GM20431 (cell line): ENCODE results near the gene ERV3-1.
"Not testable (repeated sequence)": the region's sequence is repeated elsewhere in the genome, so short reads cannot be mapped to it uniquely, and the experiment has no call there.

ENCODE experiments used
- in situ Hi-C: fragments of 300-500 bp; cut with MseI, MboI; formaldehyde crosslinking; loops from one replicate; pipeline ENCODE4 v1.15.0; 2020; ENCODE audit warnings: low sequenced_read_pairs; ENCODE audit not compliant: unreplicated experiment

Gene ERV3-1

GRCh38 chr7:65006094-65006992, at the start of gene ERV3-1:
TSS of gene ERV3-1 (minus strand) at chr7:65006687. CDS start at chr7:64993026, 13,661 bp downstream.
- in situ Hi-C loops = no loop called here

GRCh38 chr7:65055786-65056185, 49.3 kb upstream of the ERV3-1 start:
- in situ Hi-C loops = not testable (repeated sequence)

DNA sequence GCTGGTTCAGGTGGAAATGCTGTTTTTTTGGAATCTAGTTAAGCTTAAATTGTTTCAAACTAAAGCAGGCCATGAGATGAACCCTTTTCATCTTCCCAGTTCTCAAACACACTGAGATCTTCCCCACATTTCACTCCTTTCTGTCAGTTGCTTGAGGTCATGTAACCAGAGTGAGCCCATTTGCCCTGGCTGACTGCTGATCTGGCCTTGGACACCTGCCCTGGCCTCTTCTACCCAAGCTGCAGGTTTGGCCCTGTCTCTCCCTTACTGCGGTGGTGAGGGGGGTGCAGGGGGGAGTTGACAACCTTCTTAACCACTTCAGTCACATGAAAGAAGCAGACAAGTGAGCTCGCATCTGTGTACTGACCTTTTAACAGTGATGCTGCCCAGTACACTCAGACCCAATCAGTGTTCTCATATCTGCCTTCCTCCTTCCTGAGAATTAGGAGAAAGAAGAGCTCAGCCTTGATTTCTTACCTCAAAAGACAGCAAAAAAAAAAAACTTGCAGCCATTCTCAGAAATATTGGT, 48.0 kb upstream of the ERV3-1 start:
- in situ Hi-C loops = not testable (repeated sequence)

- in situ Hi-C loops = not testable (repeated sequence)
Measured at GRCh38 chr7:65051654-65052053, 45.2 kb upstream of the ERV3-1 start.

DNA sequence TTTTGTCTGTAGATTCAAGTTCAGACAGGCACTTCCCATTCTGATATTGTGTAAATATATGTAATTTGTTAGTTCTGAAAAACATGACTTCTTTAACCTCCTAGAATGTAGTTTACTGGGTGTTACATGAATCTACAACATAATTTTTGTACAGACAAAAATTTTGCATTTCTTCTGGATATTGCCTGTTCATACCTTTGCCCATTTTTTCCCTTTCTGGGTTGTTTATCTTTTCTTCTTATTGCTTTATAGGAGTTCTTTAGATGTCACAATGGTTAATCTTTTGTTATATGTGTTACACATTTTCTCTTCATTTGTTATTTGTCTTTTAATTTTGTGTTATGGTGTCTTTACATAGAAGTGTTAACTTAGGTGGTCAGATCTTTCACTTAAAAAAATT, 44.7 kb upstream of the ERV3-1 start:
- in situ Hi-C loops = not testable (repeated sequence)

DNA sequence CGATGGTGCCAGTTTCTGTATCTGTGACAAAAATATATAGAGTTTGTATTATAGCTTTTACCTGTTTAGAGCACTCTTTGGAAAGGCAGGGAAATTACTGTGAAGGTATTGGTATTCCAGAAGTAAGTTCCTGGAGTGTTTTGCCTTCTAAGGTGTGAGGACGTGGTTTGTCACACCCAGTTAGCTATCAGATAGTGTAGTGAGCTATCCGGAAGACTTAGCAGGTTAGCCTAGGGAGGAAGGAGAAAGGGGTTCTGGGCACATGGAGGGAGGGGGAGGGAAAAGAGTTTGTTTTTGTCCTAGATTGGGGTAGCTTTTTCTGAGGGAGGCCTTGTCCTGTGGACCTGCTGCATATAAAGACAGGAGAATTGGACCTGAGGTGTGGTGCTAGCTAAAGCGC, 39.8 kb upstream of the ERV3-1 start:
- in situ Hi-C loops = not testable (repeated sequence)

- in situ Hi-C loops = not testable (repeated sequence)
Measured at GRCh38 chr7:65045589-65045988, 39.1 kb upstream of the ERV3-1 start.

GRCh38 chr7:65038767-65039166, 32.3 kb upstream of the ERV3-1 start:
- in situ Hi-C loops = not testable (repeated sequence)

- in situ Hi-C loops = no loop called here
Measured at GRCh38 chr7:65037740-65038688, 31.5 kb upstream of the ERV3-1 start.

- in situ Hi-C loops = not testable (repeated sequence)
Measured at GRCh38 chr7:65036526-65036925, 30.0 kb upstream of the ERV3-1 start.

DNA sequence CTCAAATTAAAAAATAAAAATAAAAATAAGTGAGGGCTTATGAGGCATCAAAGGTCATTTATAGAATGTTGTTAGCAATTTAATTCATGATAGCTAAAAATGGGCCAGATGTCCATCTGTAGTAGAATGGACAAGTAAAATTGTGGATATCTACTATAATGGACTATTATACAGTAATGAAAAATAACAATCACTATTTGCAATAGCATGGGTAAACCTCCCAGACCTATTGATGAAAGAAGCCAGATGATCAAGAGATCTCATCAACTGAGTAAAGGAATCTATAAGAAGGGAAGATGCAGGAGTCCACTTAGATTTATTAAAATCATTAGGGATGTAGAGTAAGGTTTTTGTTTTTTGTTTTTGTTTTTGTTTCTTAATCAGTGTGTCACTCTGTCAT, 29.0 kb upstream of the ERV3-1 start:
- in situ Hi-C loops = not testable (repeated sequence)

GRCh38 chr7:65034120-65034782, 27.8 kb upstream of the ERV3-1 start:
- in situ Hi-C loops = not testable (repeated sequence)

DNA sequence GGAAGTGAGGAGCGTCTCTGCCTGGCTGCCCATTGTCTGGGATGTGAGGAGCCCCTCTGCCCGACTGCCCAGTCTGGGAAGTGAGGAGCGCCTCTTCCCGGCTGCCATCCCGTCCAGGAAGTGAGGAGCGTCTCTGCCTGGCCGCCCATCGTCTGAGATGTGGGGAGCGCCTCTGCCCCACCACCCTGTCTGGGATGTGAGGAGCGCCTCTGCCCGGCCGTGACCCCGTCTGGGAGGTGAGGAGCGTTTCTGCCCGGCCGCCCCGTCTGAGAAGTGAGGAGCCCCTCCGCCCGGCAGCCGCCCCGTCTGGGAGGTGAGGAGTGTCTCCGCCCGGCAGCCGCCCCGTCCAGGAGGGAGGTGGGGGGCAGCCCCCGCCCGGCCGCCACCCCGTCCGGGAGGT, 26.9 kb upstream of the ERV3-1 start:
- in situ Hi-C loops = not testable (repeated sequence)

DNA sequence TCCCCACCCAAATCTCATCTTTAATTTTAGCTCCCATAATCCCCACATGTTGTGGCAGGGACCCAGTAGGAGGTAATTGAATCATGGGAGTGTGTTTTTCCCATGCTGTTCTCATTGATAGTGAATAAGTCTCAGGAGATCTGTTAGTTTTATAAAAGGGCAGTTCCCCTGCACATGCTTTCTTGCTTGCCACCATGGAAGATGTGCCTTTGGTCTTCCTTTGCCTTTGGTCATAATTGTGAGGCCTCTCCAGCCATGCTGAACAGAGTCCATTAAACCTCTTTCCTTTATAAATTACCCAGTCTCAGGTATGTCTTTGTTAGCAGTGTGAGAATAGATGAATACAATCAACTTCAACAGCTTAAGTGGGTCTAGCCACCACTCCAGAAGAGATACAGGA, 18.5 kb upstream of the ERV3-1 start:
- in situ Hi-C loops = not testable (repeated sequence)

- in situ Hi-C loops = not testable (repeated sequence)
Measured at GRCh38 chr7:65020978-65021377, 14.5 kb upstream of the ERV3-1 start.

GRCh38 chr7:65009881-65010280, 3.4 kb upstream of the ERV3-1 start:
- in situ Hi-C loops = not testable (repeated sequence)

DNA sequence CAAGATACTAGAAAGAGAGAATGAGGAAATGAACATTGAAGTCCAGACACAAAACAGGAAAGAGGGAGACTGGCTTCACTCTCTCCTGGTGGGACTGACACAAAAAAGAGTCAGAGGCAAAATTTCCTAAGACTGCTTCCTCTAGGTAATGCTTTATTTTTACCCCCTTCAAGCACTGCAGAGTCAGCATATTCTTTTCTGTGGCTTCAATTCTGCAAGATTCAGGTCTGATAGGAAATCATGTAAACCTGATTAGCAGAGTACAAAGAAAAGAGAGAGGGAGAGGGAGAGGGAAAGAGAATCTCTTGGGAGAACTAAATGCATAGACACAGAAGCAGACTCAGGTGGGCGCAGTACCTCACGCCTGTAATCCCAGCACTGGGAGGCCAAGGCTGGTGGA, 2.9 kb upstream of the ERV3-1 start:
- in situ Hi-C loops = not testable (repeated sequence)

DNA sequence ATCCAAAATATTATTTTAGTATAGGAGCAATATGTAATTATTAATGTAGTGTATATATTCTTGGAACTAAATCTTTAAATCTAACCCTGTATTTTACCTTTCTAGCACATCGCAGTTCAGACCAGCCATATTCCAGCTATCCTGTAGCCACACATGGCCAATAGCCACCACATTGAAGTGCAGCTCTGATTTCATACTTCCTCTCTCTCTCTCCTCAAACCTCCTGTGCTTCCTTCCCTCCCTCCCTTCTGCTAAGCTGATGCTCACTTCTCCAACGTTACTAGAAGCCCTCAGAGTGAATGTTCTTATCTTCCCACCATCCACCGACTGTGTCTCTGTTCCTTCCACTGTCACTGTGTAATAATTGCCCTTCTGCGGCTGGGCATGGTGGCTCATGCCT, 549 bp upstream of the ERV3-1 start:
- in situ Hi-C loops = not testable (repeated sequence)

GRCh38 chr7:65004575-65004974, 1.9 kb downstream of the ERV3-1 start:
- in situ Hi-C loops = no loop called here

- in situ Hi-C loops = no loop called here
Measured at GRCh38 chr7:65002972-65003585, 3.4 kb downstream of the ERV3-1 start.
